HepG2 (cell line): ENCODE results near the gene BZW1. TPM values are rescaled to one million over a fixed set of nuclear protein-coding genes. Genes with fewer than 3 reads are reported as not detected.

Experiments
- ARHGAP35 ChIP-seq: sonication (generic); formaldehyde crosslinking; IDR thresholded peaks from 2 replicates; pipeline ENCODE4 v1.9.0; 2022; ENCODE audit warnings: mild to moderate bottlenecking, inconsistent platforms, moderate library complexity, missing genetic modification reagents, borderline replicate concordance
- CBX1 ChIP-seq: IDR thresholded peaks from one replicate; pipeline ENCODE4 v1.6.1; 2016; ENCODE audit warnings: antibody characterized with exemption, low read depth
- HDAC1 ChIP-seq: sonication (generic); formaldehyde crosslinking; IDR thresholded peaks from 2 replicates; pipeline ENCODE4 v1.5.1; 2020; ENCODE audit warnings: mild to moderate bottlenecking, missing genetic modification reagents
- ZC3H4 ChIP-seq: sonication (generic); formaldehyde crosslinking; IDR thresholded peaks from 2 replicates; pipeline ENCODE4 v1.4.0; 2020; ENCODE audit warnings: missing genetic modification reagents, borderline replicate concordance
- ZFP41 ChIP-seq: sonication (generic); formaldehyde crosslinking; IDR thresholded peaks from 2 replicates; pipeline ENCODE4 v1.4.0; 2020; ENCODE audit warnings: mild to moderate bottlenecking, missing genetic modification reagents, borderline replicate concordance
- ZNF724P ChIP-seq: sonication (generic); formaldehyde crosslinking; IDR thresholded peaks from 2 replicates; pipeline ENCODE4 v1.8.0; 2022; ENCODE audit warnings: missing genetic modification reagents, borderline replicate concordance
- polyA plus RNA-seq, 8 experiments: library from polyadenylated mRNA; depleted of rRNA in 3 of 8; stranded (reverse) in 7 of 8; unstranded in 1 of 8; fragments of >200 nt; fragmentation: Illumina TruSeq in 4 of 8; extraction: Trizol in 4 of 8; gene quantifications; 2 replicates each; pipeline versions ENCODE4 v1.2.1 to v1.2.3, GENCODE V29; 2011 to 2016; ENCODE audit warnings: low read depth in 4 of 8, missing spikeins in 1 of 8, mixed read lengths in 1 of 8; ENCODE audit not compliant: insufficient read depth in 1 of 8
- total RNA-seq, 5 experiments: library from RNA; depleted of rRNA; stranded (reverse); fragments of >200 nt; fragmentation: Illumina TruSeq; extraction: Trizol; gene quantifications; 2 replicates each; pipeline ENCODE4 v1.2.3, GENCODE V29; 2016; ENCODE audit warnings: low read depth in 1 of 5
- TF ChIP-seq, protein P1 (sequence below): sonication (generic); formaldehyde crosslinking; IDR thresholded peaks from 2 replicates; pipeline ENCODE4 v1.5.1; 2020; ENCODE audit warnings: mild to moderate bottlenecking, missing genetic modification reagents, borderline replicate concordance
- TF ChIP-seq, protein P2 (sequence below): sonication (generic); formaldehyde crosslinking; IDR thresholded peaks from 2 replicates; pipeline ENCODE4 v1.4.0; 2020; ENCODE audit warnings: mild to moderate bottlenecking, missing genetic modification reagents
- TF ChIP-seq, protein P3 (sequence below): sonication (generic); formaldehyde crosslinking; IDR thresholded peaks from 2 replicates; pipeline ENCODE4 v1.4.0; 2020; ENCODE audit warnings: low read depth, missing genetic modification reagents
- TF ChIP-seq, protein P4 (sequence below): sonication (generic); formaldehyde crosslinking; IDR thresholded peaks from 2 replicates; pipeline ENCODE4 v1.4.0; 2020; ENCODE audit warnings: mild to moderate bottlenecking, missing genetic modification reagents
- TF ChIP-seq, protein P5 (sequence below): sonication (generic); formaldehyde crosslinking; IDR thresholded peaks from 2 replicates; pipeline ENCODE4 v1.4.0; 2020; ENCODE audit warnings: missing genetic modification reagents

Gene BZW1
- total and polyA plus RNA-seq, 2 of the 13 experiments (the other 11 are each of a cell fraction or from before 2014, with no cell fraction given), result 106 to 384 TPM

DNA sequence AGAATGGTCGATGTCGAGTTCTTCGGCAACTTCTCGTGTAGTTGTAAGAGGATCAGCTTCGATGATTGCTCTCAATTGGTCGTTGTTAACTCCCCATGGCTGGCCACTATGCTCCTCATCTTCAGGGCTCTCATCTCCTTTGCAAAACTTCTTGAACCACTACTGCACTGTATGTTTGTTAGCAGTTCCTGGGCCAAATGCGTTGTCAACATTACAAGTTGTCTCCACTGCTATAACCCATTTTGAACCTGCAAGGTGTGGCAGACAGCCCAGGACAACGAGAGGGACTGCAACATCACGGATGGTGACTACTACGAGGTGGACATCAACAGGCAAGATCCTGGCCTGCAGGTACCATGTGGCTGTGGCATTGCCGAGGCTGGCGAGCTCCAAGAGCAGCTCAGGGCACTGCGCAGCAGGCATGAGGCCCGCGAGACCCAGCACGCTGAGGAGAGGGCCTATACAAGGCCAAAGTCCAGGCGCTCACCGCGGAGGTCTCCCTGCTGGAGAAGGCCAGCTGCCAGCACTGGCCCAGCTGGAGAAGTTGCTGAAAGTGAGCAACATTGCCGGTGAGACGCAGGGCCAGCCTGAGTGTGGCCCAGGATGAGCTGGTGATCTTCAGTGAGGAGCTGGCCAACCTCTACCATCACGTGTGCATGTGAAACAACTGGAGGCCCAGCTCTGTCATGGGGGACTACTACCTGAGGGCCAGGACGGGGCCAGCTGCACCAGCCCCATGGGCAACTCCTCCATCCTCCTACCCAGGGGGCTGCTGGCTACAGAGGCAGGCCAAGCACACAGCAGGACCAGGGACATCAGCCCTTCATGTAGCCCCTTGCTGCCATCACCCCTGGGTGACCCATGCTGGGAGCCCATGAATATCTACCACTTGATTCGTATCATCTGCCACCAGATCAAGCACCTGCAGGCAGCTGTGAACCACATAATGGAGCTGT is 32.6 kb downstream of the BZW1 start (continued):
- TF ChIP-seq, protein P1, sequence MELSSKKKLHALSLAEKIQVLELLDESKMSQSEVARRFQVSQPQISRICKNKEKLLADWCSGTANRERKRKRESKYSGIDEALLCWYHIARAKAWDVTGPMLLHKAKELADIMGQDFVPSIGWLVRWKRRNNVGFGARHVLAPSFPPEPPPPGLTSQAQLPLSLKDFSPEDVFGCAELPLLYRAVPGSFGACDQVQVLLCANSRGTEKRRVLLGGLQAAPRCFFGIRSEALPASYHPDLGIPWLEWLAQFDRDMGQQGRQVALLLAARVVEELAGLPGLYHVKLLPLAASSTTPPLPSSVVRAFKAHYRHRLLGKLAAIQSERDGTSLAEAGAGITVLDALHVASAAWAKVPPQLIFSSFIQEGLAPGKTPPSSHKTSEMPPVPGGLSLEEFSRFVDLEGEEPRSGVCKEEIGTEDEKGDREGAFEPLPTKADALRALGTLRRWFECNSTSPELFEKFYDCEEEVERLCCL, result no peak
- TF ChIP-seq ZNF724P (CRISPR knock-in tag) (peak; percentile 97), ARHGAP35 (peak; percentile 22; the same call in 1 of the 2 replicates), ZFP41 (CRISPR knock-in tag) (no peak), CBX1 (peak; percentile 55), ZC3H4 (CRISPR knock-in tag) (no peak), HDAC1 (CRISPR knock-in tag) (peak; percentile 70)
- TF ChIP-seq, protein P2, sequence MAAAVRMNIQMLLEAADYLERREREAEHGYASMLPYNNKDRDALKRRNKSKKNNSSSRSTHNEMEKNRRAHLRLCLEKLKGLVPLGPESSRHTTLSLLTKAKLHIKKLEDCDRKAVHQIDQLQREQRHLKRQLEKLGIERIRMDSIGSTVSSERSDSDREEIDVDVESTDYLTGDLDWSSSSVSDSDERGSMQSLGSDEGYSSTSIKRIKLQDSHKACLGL (CRISPR knock-in tag), result peak; percentile 91
- TF ChIP-seq, protein P3, sequence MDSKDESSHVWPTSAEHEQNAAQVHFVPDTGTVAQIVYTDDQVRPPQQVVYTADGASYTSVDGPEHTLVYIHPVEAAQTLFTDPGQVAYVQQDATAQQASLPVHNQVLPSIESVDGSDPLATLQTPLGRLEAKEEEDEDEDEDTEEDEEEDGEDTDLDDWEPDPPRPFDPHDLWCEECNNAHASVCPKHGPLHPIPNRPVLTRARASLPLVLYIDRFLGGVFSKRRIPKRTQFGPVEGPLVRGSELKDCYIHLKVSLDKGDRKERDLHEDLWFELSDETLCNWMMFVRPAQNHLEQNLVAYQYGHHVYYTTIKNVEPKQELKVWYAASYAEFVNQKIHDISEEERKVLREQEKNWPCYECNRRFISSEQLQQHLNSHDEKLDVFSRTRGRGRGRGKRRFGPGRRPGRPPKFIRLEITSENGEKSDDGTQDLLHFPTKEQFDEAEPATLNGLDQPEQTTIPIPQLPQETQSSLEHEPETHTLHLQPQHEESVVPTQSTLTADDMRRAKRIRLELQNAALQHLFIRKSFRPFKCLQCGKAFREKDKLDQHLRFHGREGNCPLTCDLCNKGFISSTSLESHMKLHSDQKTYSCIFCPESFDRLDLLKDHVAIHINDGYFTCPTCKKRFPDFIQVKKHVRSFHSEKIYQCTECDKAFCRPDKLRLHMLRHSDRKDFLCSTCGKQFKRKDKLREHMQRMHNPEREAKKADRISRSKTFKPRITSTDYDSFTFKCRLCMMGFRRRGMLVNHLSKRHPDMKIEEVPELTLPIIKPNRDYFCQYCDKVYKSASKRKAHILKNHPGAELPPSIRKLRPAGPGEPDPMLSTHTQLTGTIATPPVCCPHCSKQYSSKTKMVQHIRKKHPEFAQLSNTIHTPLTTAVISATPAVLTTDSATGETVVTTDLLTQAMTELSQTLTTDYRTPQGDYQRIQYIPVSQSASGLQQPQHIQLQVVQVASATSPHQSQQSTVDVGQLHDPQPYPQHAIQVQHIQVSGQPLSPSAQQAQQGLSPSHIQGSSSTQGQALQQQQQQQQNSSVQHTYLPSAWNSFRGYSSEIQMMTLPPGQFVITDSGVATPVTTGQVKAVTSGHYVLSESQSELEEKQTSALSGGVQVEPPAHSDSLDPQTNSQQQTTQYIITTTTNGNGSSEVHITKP (CRISPR knock-in tag), result peak; percentile 26; the same call in 1 of the 2 replicates
- TF ChIP-seq, protein P4, sequence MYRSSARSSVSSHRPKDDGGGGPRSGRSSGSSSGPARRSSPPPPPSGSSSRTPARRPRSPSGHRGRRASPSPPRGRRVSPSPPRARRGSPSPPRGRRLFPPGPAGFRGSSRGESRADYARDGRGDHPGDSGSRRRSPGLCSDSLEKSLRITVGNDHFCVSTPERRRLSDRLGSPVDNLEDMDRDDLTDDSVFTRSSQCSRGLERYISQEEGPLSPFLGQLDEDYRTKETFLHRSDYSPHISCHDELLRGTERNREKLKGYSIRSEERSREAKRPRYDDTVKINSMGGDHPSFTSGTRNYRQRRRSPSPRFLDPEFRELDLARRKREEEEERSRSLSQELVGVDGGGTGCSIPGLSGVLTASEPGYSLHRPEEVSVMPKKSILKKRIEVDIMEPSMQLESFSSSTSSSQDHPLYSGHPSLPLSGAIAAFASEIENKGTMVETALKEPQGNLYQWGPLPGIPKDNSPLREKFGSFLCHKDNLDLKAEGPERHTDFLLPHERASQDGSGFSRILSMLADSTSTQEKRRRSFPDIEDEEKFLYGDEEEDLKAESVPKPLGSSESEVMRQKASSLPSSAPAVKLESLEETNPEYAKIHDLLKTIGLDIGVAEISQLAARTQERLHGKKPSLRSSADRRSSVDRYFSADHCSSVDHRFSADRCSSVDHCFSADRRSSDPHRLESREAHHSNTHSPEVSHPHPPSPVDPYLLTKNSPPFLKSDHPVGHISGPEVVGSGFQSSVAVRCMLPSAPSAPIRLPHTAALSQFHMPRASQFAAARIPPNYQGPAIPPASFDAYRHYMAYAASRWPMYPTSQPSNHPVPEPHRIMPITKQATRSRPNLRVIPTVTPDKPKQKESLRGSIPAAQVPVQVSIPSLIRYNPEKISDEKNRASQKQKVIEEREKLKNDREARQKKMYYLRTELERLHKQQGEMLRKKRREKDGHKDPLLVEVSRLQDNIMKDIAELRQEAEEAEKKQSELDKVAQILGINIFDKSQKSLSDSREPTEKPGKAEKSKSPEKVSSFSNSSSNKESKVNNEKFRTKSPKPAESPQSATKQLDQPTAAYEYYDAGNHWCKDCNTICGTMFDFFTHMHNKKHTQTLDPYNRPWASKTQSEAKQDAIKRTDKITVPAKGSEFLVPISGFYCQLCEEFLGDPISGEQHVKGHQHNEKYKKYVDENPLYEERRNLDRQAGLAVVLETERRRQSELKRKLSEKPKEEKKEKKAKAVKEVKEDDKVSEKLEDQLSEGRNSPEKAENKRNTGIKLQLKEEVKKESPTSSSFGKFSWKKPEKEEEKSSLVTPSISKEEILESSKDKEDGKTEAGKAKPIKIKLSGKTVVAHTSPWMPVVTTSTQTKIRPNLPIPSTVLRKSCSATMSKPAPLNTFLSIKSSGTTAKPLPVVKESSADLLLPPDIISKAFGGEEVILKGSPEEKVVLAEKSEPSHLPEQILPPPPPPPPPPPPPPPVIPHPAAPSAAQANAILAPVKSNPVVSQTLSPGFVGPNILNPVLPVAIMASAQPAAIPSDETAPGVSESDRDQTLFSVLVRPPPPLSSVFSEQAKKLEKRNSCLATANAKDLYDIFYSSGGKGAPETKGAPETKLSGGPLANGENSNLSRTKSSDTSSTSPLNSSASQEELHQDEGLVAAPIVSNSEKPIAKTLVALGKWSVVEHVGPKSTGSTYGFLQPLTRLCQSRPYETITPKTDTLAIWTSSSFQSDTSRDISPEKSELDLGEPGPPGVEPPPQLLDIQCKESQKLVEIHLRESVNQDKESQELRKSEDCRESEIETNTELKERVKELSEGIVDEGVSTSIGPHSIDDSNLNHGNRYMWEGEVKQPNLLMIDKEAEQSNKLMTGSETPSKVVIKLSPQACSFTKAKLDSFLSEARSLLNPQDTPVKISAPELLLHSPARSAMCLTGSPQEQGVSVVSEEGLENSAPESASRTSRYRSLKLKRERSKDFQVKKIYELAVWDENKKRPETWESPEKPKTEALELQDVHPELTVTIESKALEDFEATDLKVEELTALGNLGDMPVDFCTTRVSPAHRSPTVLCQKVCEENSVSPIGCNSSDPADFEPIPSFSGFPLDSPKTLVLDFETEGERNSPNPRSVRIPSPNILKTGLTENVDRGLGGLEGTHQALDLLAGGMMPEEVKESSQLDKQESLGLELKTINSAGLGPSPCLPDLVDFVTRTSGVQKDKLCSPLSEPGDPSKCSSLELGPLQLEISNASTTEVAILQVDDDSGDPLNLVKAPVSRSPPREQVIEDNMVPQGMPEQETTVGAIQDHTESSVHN, result no peak
- TF ChIP-seq, protein P5, sequence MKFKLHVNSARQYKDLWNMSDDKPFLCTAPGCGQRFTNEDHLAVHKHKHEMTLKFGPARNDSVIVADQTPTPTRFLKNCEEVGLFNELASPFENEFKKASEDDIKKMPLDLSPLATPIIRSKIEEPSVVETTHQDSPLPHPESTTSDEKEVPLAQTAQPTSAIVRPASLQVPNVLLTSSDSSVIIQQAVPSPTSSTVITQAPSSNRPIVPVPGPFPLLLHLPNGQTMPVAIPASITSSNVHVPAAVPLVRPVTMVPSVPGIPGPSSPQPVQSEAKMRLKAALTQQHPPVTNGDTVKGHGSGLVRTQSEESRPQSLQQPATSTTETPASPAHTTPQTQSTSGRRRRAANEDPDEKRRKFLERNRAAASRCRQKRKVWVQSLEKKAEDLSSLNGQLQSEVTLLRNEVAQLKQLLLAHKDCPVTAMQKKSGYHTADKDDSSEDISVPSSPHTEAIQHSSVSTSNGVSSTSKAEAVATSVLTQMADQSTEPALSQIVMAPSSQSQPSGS (CRISPR knock-in tag), result no peak
